ENCODE data around the gene SELENOI.

The SELENOI gene

GRCh38 chr2:26384597-26384996, 38.7 kb downstream of the SELENOI start:
- no peak for DNase-seq (ENCODE audit: extremely low spot score)
- ChIA-PET CTCF (interaction anchor here (0.7 kb wide), 1 partner anchor 16 kb away, joined by 3 read pairs; no protein-coding TSS in a partner anchor), POLR2A (no interaction called here)
- no peak for TF ChIP-seq CTCF (IDR thresholded peaks at IDR 0.05; ENCODE audit: control extremely low read depth, extremely low read depth, low read depth, missing control alignments)

- no peak for DNase-seq (ENCODE audit: extremely low spot score)
- TF ChIP-seq CTCF (IDR thresholded peaks at IDR 0.05; ENCODE audit: control extremely low read depth, extremely low read depth, low read depth, missing control alignments), result no peak
- POLR2A ChIA-PET, result interaction anchor here (0.5 kb wide), 1 partner anchor 1322 kb away, joined by 4 read pairs; no protein-coding TSS in a partner anchor
- CTCF ChIA-PET, result no interaction called here
Observed at GRCh38 chr2:26387189-26387588, 41.2 kb downstream of the SELENOI start.

- POLR2A ChIA-PET, result no interaction called here
- CTCF ChIA-PET, result interaction anchor here (1.0 kb wide), 1 partner anchor 11 kb away, joined by 4 read pairs; no protein-coding TSS in a partner anchor
- DNase-seq (ENCODE audit: extremely low spot score), result no peak
- no peak for TF ChIP-seq CTCF (IDR thresholded peaks at IDR 0.05; ENCODE audit: control extremely low read depth, extremely low read depth, low read depth, missing control alignments)
Observed at GRCh38 chr2:26394694-26395093, 48.8 kb downstream of the SELENOI start.

GRCh38 chr2:26395394-26395793, 49.5 kb downstream of the SELENOI start:
- no peak for DNase-seq (ENCODE audit: extremely low spot score)
- no peak for TF ChIP-seq CTCF (IDR thresholded peaks at IDR 0.05; ENCODE audit: control extremely low read depth, extremely low read depth, low read depth, missing control alignments)
- ChIA-PET POLR2A (interaction anchor here (0.5 kb wide), 1 partner anchor 14 kb away, joined by 4 read pairs; no protein-coding TSS in a partner anchor), CTCF (no interaction called here)

- ChIA-PET CTCF (interaction anchor here (1.2 kb wide), 1 partner anchor 14 kb away, joined by 4 read pairs; no protein-coding TSS in a partner anchor), POLR2A (no interaction called here)
- TF ChIP-seq CTCF (IDR thresholded peaks at IDR 0.05; ENCODE audit: control extremely low read depth, extremely low read depth, low read depth, missing control alignments), result no peak
- no peak for DNase-seq (ENCODE audit: extremely low spot score)
Observed at GRCh38 chr2:26396734-26397298, 50.9 kb downstream of the SELENOI start.

- TF ChIP-seq CTCF (IDR thresholded peaks at IDR 0.05; ENCODE audit: control extremely low read depth, extremely low read depth, low read depth, missing control alignments), result no peak
- CTCF ChIA-PET, result interaction anchor here (1.1 to 1.4 kb wide), 2 partner anchors 8 to 15 kb away, joined by 3 to 4 read pairs; no protein-coding TSS in a partner anchor
- DNase-seq (ENCODE audit: extremely low spot score), result no peak
- POLR2A ChIA-PET, result no interaction called here
Observed at GRCh38 chr2:26399771-26400376, 53.9 kb downstream of the SELENOI start.

All from GM10248 (cell line).